Esophagus squamous epithelium (tissue), 4 donors: ENCODE data around the gene TIPARP.

Experiments
- CTCF ChIP-seq, 6 experiments: fragments of 450-650 bp in 4 of 6; fragments of 200-600 bp in 2 of 6; sonication (generic) in 2 of 6; IDR thresholded peaks; one replicate each; pipeline ENCODE4 v1.5.1; 2016 to 2019; ENCODE audit warnings: antibody characterized with exemption in 6 of 6, mild to moderate bottlenecking in 4 of 6, moderate library complexity in 4 of 6
- POLR2A ChIP-seq, 4 donors: fragments of 450-650 bp; IDR thresholded peaks; one replicate each; pipeline ENCODE4 v1.6.1; 2017; ENCODE audit warnings: antibody characterized with exemption in 4 of 4, mild to moderate bottlenecking in 4 of 4, moderate library complexity in 3 of 4

- TF ChIP-seq POLR2A (IDR thresholded peaks at IDR 0.05) (no peak), CTCF (IDR thresholded peaks at IDR 0.05) (no peak)
Measured at GRCh38 chr3:156723182-156723619, 48.8 kb downstream of the TIPARP start.
